ENCODE measurements around the gene RTN4IP1.

The RTN4IP1 gene

DNA sequence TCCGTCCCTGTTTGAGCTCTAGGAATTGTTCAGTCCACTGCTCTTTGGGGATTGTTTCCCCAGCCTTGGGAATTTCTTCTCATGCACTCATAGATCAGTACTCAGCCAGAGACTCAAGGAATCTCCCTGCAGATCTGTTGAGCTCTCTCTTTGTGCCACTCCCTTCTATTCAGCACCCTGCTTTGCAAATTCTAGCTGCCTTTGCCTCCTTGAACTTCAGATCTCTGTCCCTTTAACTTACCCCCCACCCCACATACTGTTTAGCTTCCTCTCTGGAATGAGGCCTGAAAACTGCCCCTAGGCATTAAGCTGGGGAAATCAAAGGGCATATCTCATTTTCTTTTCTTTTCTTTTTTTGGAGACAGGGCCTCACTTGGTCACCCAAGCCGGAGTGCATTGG lies 30.6 kb upstream of the RTN4IP1 start:
- H3K4me1 ChIP-seq (ENCODE audit: control insufficient read depth in 2 of 2, insufficient read depth in 1 of 2, low read depth in 1 of 2, low read length in 2 of 2): no peaks in the 10 kb centered on the region
- H3K14ac ChIP-seq (ENCODE audit: low read length): no peak overlapping the region
- H3K4me2 ChIP-seq (ENCODE audit: insufficient read depth, low read length, poor library complexity, severe bottlenecking): no peak overlapping the region
- H2BK15ac ChIP-seq (ENCODE audit: low read length): no peak overlapping the region
- no peak for DNase-seq (ENCODE audit: low spot score)
- H3K36me3 ChIP-seq (replicated peaks in 1 of 2; ENCODE audit: control insufficient read depth in 2 of 2, insufficient read depth in 2 of 2, low read length in 2 of 2): peaks cover 9 to 85% of the 10 kb centered on the region in 2 donors
- no peak overlapping the region for H4K8ac ChIP-seq (ENCODE audit: low read depth, low read length)
- no peak overlapping the region for H3K23ac ChIP-seq (ENCODE audit: low read depth, low read length, poor library complexity)
- no peak overlapping the region for H4K91ac ChIP-seq (ENCODE audit: low read depth, low read length, poor library complexity)
- H3K79me1 ChIP-seq (ENCODE audit: low read depth, low read length): no peaks in the 10 kb centered on the region
- no peaks in the 10 kb centered on the region for H3K27me3 ChIP-seq (ENCODE audit: control insufficient read depth in 3 of 3, insufficient read depth in 3 of 3, low read depth in 1 of 3, low read length in 3 of 3)
- H3K9ac ChIP-seq (ENCODE audit: low read depth, low read length, poor library complexity): no peak overlapping the region
- no peak overlapping the region for H2AK5ac ChIP-seq (ENCODE audit: low read depth, low read length)
- no peak overlapping the region for H2AFZ ChIP-seq (ENCODE audit: low read length)
- no peak overlapping the region for H2BK12ac ChIP-seq (ENCODE audit: low read length)
- no peak overlapping the region for H3K4ac ChIP-seq (ENCODE audit: low read length)
- no peak overlapping the region for H3K4me3 ChIP-seq (ENCODE audit: low read length in 2 of 2)
- no peak overlapping the region for H3K27ac ChIP-seq (replicated peaks; ENCODE audit: low read length)
- H3K9me3 ChIP-seq (replicated peaks in 1 of 2; ENCODE audit: control insufficient read depth in 2 of 2, insufficient read depth in 1 of 2, low read depth in 1 of 2, low read length in 2 of 2): peaks cover 4 to 26% of the 10 kb centered on the region in 2 donors
- WGBS, 2 donors (ENCODE audit: extremely low coverage in 2 of 2, insufficient read length in 2 of 2, insufficient replicate concordance in 1 of 2): no CpG with 5 or more reads among the region's 2 CpGs
- no peak overlapping the region for H2BK120ac ChIP-seq (ENCODE audit: low read depth, low read length)
- no peak overlapping the region for H3K18ac ChIP-seq (ENCODE audit: low read length)
- H2BK5ac ChIP-seq (ENCODE audit: low read length): no peak overlapping the region

DNA sequence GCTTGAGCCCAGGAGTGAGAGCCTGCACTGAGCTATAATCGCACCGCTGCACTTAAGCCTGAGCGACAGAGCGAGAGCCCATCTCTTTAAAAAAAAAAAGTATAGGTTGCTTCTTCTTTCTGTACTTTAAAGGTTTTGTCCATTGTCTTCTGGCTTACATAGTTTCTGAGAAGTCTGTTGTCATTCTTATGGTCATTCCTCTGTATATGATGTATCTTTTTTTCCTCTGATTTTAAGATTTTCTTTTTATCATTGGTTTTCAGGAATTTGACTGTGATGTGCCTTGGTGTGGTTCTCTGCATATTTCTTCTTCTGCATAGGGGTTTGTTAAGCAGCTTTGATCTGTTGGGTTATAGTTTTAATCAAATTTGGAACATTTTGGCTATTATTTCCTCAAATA lies 29.2 kb upstream of the RTN4IP1 start:
- no peak overlapping the region for H2BK120ac ChIP-seq (ENCODE audit: low read depth, low read length)
- no peak overlapping the region for H2AFZ ChIP-seq (ENCODE audit: low read length)
- no peak overlapping the region for H3K27ac ChIP-seq (replicated peaks; ENCODE audit: low read length)
- H3K9me3 ChIP-seq (replicated peaks in 1 of 2; ENCODE audit: control insufficient read depth in 2 of 2, insufficient read depth in 1 of 2, low read depth in 1 of 2, low read length in 2 of 2): peaks cover 4 to 31% of the 10 kb centered on the region in 2 donors
- peaks cover 8 to 84% of the 10 kb centered on the region in 2 donors for H3K36me3 ChIP-seq (replicated peaks in 1 of 2; ENCODE audit: control insufficient read depth in 2 of 2, insufficient read depth in 2 of 2, low read length in 2 of 2)
- no peak overlapping the region for H4K91ac ChIP-seq (ENCODE audit: low read depth, low read length, poor library complexity)
- H2BK15ac ChIP-seq (ENCODE audit: low read length): no peak overlapping the region
- no peak overlapping the region for H3K4me2 ChIP-seq (ENCODE audit: insufficient read depth, low read length, poor library complexity, severe bottlenecking)
- H3K9ac ChIP-seq (ENCODE audit: low read depth, low read length, poor library complexity): no peak overlapping the region
- H3K79me1 ChIP-seq (ENCODE audit: low read depth, low read length): no peaks in the 10 kb centered on the region
- no peak overlapping the region for H2BK5ac ChIP-seq (ENCODE audit: low read length)
- H3K4me3 ChIP-seq (ENCODE audit: low read length in 2 of 2): no peak overlapping the region
- H2BK12ac ChIP-seq (ENCODE audit: low read length): no peak overlapping the region
- H2AK5ac ChIP-seq (ENCODE audit: low read depth, low read length): no peak overlapping the region
- H3K27me3 ChIP-seq (ENCODE audit: control insufficient read depth in 3 of 3, insufficient read depth in 3 of 3, low read depth in 1 of 3, low read length in 3 of 3): no peaks in the 10 kb centered on the region
- DNase-seq (ENCODE audit: low spot score): no peak
- no CpG with 5 or more reads among the region's 4 CpGs for WGBS, 2 donors (ENCODE audit: extremely low coverage in 2 of 2, insufficient read length in 2 of 2, insufficient replicate concordance in 1 of 2)
- no peak overlapping the region for H4K8ac ChIP-seq (ENCODE audit: low read depth, low read length)
- no peak overlapping the region for H3K23ac ChIP-seq (ENCODE audit: low read depth, low read length, poor library complexity)
- no peaks in the 10 kb centered on the region for H3K4me1 ChIP-seq (ENCODE audit: control insufficient read depth in 2 of 2, insufficient read depth in 1 of 2, low read depth in 1 of 2, low read length in 2 of 2)
- no peak overlapping the region for H3K4ac ChIP-seq (ENCODE audit: low read length)
- H3K18ac ChIP-seq (ENCODE audit: low read length): no peak overlapping the region
- no peak overlapping the region for H3K14ac ChIP-seq (ENCODE audit: low read length)

DNA sequence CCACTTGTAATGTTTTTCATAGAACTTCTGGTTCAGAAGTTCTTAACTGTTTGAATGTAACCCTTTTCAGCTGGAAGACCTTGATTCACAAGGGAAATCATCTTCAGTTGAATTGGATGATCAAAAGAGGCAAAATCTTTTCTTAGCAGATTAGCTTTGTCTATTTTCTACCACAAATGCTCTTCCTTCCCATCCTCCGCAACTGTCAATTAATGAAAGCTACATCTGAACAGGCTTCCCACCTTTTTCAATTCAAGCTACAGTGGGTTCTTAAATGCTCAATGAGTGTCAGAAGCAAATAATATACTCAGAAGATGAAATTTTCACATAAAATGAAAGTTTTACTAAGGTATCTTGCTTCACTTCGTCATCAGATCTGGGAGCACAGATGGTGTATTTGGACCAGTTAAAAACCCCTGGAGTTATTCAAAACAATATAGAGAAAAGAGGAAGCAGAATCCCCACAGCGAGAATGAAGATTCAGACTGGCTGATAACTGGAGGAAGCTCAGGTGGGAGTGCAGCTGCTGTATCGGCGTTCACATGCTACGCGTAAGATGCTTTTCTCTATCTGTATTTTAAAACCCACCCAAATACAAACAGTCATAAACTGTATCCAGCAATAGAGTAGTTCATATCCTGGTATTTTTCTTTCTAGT lies 19.5 kb upstream of the RTN4IP1 start:
- WGBS, 2 donors (ENCODE audit: extremely low coverage in 2 of 2, insufficient read length in 2 of 2, insufficient replicate concordance in 1 of 2): no CpG with 5 or more reads among the region's 7 CpGs
- no peak overlapping the region for H3K14ac ChIP-seq (ENCODE audit: low read length)
- H3K9ac ChIP-seq (ENCODE audit: low read depth, low read length, poor library complexity): no peak overlapping the region
- no peak overlapping the region for H2AFZ ChIP-seq (ENCODE audit: low read length)
- no peaks in the 10 kb centered on the region for H3K27me3 ChIP-seq (ENCODE audit: control insufficient read depth in 3 of 3, insufficient read depth in 3 of 3, low read depth in 1 of 3, low read length in 3 of 3)
- H4K8ac ChIP-seq (ENCODE audit: low read depth, low read length): no peak overlapping the region
- no peak overlapping the region for H2BK120ac ChIP-seq (ENCODE audit: low read depth, low read length)
- H2BK5ac ChIP-seq (ENCODE audit: low read length): no peak overlapping the region
- H3K27ac ChIP-seq (replicated peaks; ENCODE audit: low read length): no peak overlapping the region
- H2BK12ac ChIP-seq (ENCODE audit: low read length): no peak overlapping the region
- H3K4ac ChIP-seq (ENCODE audit: low read length): no peak overlapping the region
- no peak overlapping the region for H4K91ac ChIP-seq (ENCODE audit: low read depth, low read length, poor library complexity)
- H3K79me1 ChIP-seq (ENCODE audit: low read depth, low read length): peaks cover 1% of the 10 kb centered on the region
- no peak overlapping the region for H2BK15ac ChIP-seq (ENCODE audit: low read length)
- no peak overlapping the region for H2AK5ac ChIP-seq (ENCODE audit: low read depth, low read length)
- no peak overlapping the region for H3K4me2 ChIP-seq (ENCODE audit: insufficient read depth, low read length, poor library complexity, severe bottlenecking)
- no peaks in the 10 kb centered on the region for H3K9me3 ChIP-seq (replicated peaks in 1 of 2; ENCODE audit: control insufficient read depth in 2 of 2, insufficient read depth in 1 of 2, low read depth in 1 of 2, low read length in 2 of 2)
- H3K4me1 ChIP-seq (ENCODE audit: control insufficient read depth in 2 of 2, insufficient read depth in 1 of 2, low read depth in 1 of 2, low read length in 2 of 2): no peaks in the 10 kb centered on the region
- no peak overlapping the region for H3K4me3 ChIP-seq (ENCODE audit: low read length in 2 of 2)
- H3K23ac ChIP-seq (ENCODE audit: low read depth, low read length, poor library complexity): no peak overlapping the region
- H3K36me3 ChIP-seq (replicated peaks in 1 of 2; ENCODE audit: control insufficient read depth in 2 of 2, insufficient read depth in 2 of 2, low read length in 2 of 2): peaks cover 4 to 80% of the 10 kb centered on the region in 2 donors
- no peak overlapping the region for H3K18ac ChIP-seq (ENCODE audit: low read length)
- DNase-seq (ENCODE audit: low spot score): no peak

DNA sequence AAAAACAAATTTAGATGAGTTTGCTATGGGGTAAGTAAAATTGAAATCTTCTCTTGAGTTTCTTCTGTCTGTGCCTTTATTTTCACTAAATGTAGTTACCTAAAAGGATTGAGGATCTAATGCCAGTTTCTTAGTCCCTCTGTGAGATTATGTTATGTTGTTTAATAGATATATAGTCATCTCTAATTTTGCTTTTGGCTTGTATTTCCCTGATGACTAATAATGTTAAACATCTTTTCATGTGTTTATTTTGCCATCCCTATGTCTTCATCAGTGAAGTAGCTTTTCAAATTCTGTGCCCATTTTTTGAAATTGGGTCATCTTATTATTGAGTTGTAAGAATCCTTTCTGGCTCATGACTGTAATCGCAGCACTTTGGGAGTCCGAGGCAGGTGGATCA lies 13.8 kb upstream of the RTN4IP1 start:
- no peak overlapping the region for H3K4me3 ChIP-seq (ENCODE audit: low read length in 2 of 2)
- no peaks in the 10 kb centered on the region for H3K9me3 ChIP-seq (replicated peaks in 1 of 2; ENCODE audit: control insufficient read depth in 2 of 2, insufficient read depth in 1 of 2, low read depth in 1 of 2, low read length in 2 of 2)
- no peak overlapping the region for H3K4me2 ChIP-seq (ENCODE audit: insufficient read depth, low read length, poor library complexity, severe bottlenecking)
- no peak overlapping the region for H3K23ac ChIP-seq (ENCODE audit: low read depth, low read length, poor library complexity)
- no peak overlapping the region for H2BK120ac ChIP-seq (ENCODE audit: low read depth, low read length)
- no peak overlapping the region for H2BK15ac ChIP-seq (ENCODE audit: low read length)
- WGBS, 2 donors (ENCODE audit: extremely low coverage in 2 of 2, insufficient read length in 2 of 2, insufficient replicate concordance in 1 of 2): no CpG with 5 or more reads among the region's 2 CpGs
- no peak overlapping the region for H2AK5ac ChIP-seq (ENCODE audit: low read depth, low read length)
- H2BK12ac ChIP-seq (ENCODE audit: low read length): no peak overlapping the region
- H3K36me3 ChIP-seq (replicated peaks in 1 of 2; ENCODE audit: control insufficient read depth in 2 of 2, insufficient read depth in 2 of 2, low read length in 2 of 2): peaks cover 3 to 60% of the 10 kb centered on the region in 2 donors
- no peak overlapping the region for H3K4ac ChIP-seq (ENCODE audit: low read length)
- no peak overlapping the region for H2BK5ac ChIP-seq (ENCODE audit: low read length)
- H3K18ac ChIP-seq (ENCODE audit: low read length): no peak overlapping the region
- H4K91ac ChIP-seq (ENCODE audit: low read depth, low read length, poor library complexity): no peak overlapping the region
- H3K79me1 ChIP-seq (ENCODE audit: low read depth, low read length): peaks cover 1% of the 10 kb centered on the region
- H3K14ac ChIP-seq (ENCODE audit: low read length): no peak overlapping the region
- H2AFZ ChIP-seq (ENCODE audit: low read length): no peak overlapping the region
- H3K4me1 ChIP-seq (ENCODE audit: control insufficient read depth in 2 of 2, insufficient read depth in 1 of 2, low read depth in 1 of 2, low read length in 2 of 2): no peaks in the 10 kb centered on the region
- H3K9ac ChIP-seq (ENCODE audit: low read depth, low read length, poor library complexity): no peak overlapping the region
- H3K27ac ChIP-seq (replicated peaks; ENCODE audit: low read length): no peak overlapping the region
- DNase-seq (ENCODE audit: low spot score): no peak
- H3K27me3 ChIP-seq (ENCODE audit: control insufficient read depth in 3 of 3, insufficient read depth in 3 of 3, low read depth in 1 of 3, low read length in 3 of 3): no peaks in the 10 kb centered on the region
- no peak overlapping the region for H4K8ac ChIP-seq (ENCODE audit: low read depth, low read length)
